Liver (tissue), 9 donors: ENCODE data around the gene ADAM29. TPM values are rescaled to one million over a fixed set of nuclear protein-coding genes. Genes with fewer than 3 reads are reported as not detected.

Experiments used
- DNase-seq: peaks from one replicate; pipeline ENCODE4 v3.0.0-alpha.2; 2017; ENCODE audit warnings: low spot score
- H3K27ac ChIP-seq, 2 donors: one replicate each; pipeline ENCODE4 v1.7.0; 2013; ENCODE audit warnings: inconsistent platforms in 2 of 2, low read length in 2 of 2, control low read depth in 1 of 2, low read depth in 1 of 2, mild to moderate bottlenecking in 1 of 2
- H3K27me3 ChIP-seq, 4 donors: one replicate each; pipeline versions ENCODE4 v1.6.1 to v1.7.0; 2013; ENCODE audit warnings: low read length in 3 of 4, inconsistent platforms in 1 of 4, mild to moderate bottlenecking in 1 of 4, moderate library complexity in 1 of 4; ENCODE audit not compliant: control insufficient read depth in 4 of 4, insufficient read depth in 4 of 4
- H3K36me3 ChIP-seq, 4 donors: one replicate each; pipeline versions ENCODE4 v1.6.1 to v1.7.0; 2013; ENCODE audit warnings: low read length in 3 of 4, mild to moderate bottlenecking in 3 of 4, low read depth in 1 of 4, moderate library complexity in 1 of 4; ENCODE audit not compliant: control insufficient read depth in 4 of 4, insufficient read depth in 3 of 4
- H3K4me1 ChIP-seq, 4 donors: one replicate each; pipeline versions ENCODE4 v1.6.1 to v1.7.0; 2013; ENCODE audit warnings: low read length in 3 of 4, mild to moderate bottlenecking in 3 of 4, moderate library complexity in 1 of 4; ENCODE audit not compliant: control insufficient read depth in 4 of 4, insufficient read depth in 4 of 4
- H3K4me3 ChIP-seq, 3 donors: one replicate each; pipeline versions ENCODE4 v1.6.1 to v1.7.0; 2013; ENCODE audit warnings: low read length in 3 of 3, control low read depth in 1 of 3, low read depth in 1 of 3, mild to moderate bottlenecking in 1 of 3
- H3K9ac ChIP-seq, 2 donors: one replicate each; pipeline ENCODE4 v1.7.0; 2013; ENCODE audit warnings: low read length in 2 of 2, mild to moderate bottlenecking in 2 of 2, moderate library complexity in 2 of 2, control low read depth in 1 of 2, low read depth in 1 of 2
- H3K9me3 ChIP-seq, 4 donors: one replicate each; pipeline versions ENCODE4 v1.6.1 to v1.7.0; 2013; ENCODE audit warnings: low read length in 3 of 4; ENCODE audit not compliant: control insufficient read depth in 4 of 4
- ATF3 ChIP-seq: IDR thresholded peaks from 2 replicates; pipeline ENCODE4 v1.6.1; 2016; ENCODE audit warnings: antibody characterized with exemption
- CTCF ChIP-seq: fragments of 150-350 bp; IDR thresholded peaks from 2 replicates; pipeline ENCODE4 v1.5.1; 2017; ENCODE audit warnings: improper control_type of control experiment, low read depth, low read length; ENCODE audit not compliant: missing input control
- EGR1 ChIP-seq, 2 donors: IDR thresholded peaks; 2 replicates each; pipeline ENCODE4 v1.6.1; 2016 to 2018; ENCODE audit warnings: antibody characterized with exemption in 2 of 2, low read depth in 2 of 2
- GABPA ChIP-seq, 2 donors: IDR thresholded peaks in 1 of 2; conservative IDR thresholded peaks in 1 of 2; 2 replicates each; pipeline ENCODE4 v1.6.1; 2016; ENCODE audit warnings: antibody characterized with exemption in 2 of 2, mild to moderate bottlenecking in 1 of 2, moderate library complexity in 1 of 2
- HNF4A ChIP-seq, 2 donors: conservative IDR thresholded peaks; 2 replicates each; pipeline ENCODE4 v1.6.1; 2016; ENCODE audit warnings: antibody characterized with exemption in 2 of 2, mild to moderate bottlenecking in 2 of 2
- HNF4G ChIP-seq: IDR thresholded peaks from 2 replicates; pipeline ENCODE4 v1.6.1; 2016; ENCODE audit warnings: antibody characterized with exemption
- JUND ChIP-seq, 2 donors: IDR thresholded peaks; 2 replicates each; pipeline ENCODE4 v1.6.1; 2016; ENCODE audit warnings: antibody characterized with exemption in 2 of 2
- MAX ChIP-seq: IDR thresholded peaks from 2 replicates; pipeline ENCODE4 v1.6.1; 2016; ENCODE audit warnings: antibody characterized with exemption
- NR2F2 ChIP-seq: IDR thresholded peaks from 2 replicates; pipeline ENCODE4 v1.6.1; 2016; ENCODE audit warnings: antibody characterized with exemption
- RAD21 ChIP-seq, 2 donors: IDR thresholded peaks; 2 replicates each; pipeline ENCODE4 v1.6.1; 2016; ENCODE audit warnings: antibody characterized with exemption in 2 of 2, mild to moderate bottlenecking in 2 of 2
- REST ChIP-seq: IDR thresholded peaks from 2 replicates; pipeline ENCODE4 v1.6.1; 2016; ENCODE audit warnings: antibody characterized with exemption, mild to moderate bottlenecking
- RXRA ChIP-seq, 2 donors: IDR thresholded peaks; 2 replicates each; pipeline ENCODE4 v1.6.1; 2017 to 2018; ENCODE audit warnings: antibody characterized with exemption in 2 of 2, mild to moderate bottlenecking in 1 of 2
- SP1 ChIP-seq: IDR thresholded peaks from 2 replicates; pipeline ENCODE4 v1.6.1; 2018; ENCODE audit warnings: antibody characterized with exemption, mild to moderate bottlenecking
- TAF1 ChIP-seq: conservative IDR thresholded peaks from 2 replicates; pipeline ENCODE4 v1.6.1; 2016; ENCODE audit warnings: antibody characterized with exemption, mild to moderate bottlenecking
- YY1 ChIP-seq: IDR thresholded peaks from 2 replicates; pipeline ENCODE4 v1.6.1; 2016; ENCODE audit warnings: antibody characterized with exemption, mild to moderate bottlenecking
- ZBTB33 ChIP-seq: IDR thresholded peaks from 2 replicates; pipeline ENCODE4 v1.6.1; 2016; ENCODE audit warnings: antibody characterized with exemption
- WGBS: extraction: QIAGEN DNeasy Blood & Tissue Kit; methylation state at CpG from one replicate; pipeline ENCODE4 v1.1.7; 2013; 5-methylcytosine and 5-hydroxymethylcytosine counted together
- polyA plus RNA-seq, 2 donors: library from polyadenylated mRNA; stranded (reverse) in 1 of 2; unstranded in 1 of 2; fragments of 200-250 nt in 1 of 2; fragments of >200 nt in 1 of 2; fragmentation: Nextera tagmentation in 1 of 2; extraction: Ambion mirVana in 1 of 2; gene quantifications; one replicate each; pipeline versions ENCODE4 v1.2.1 to v1.2.3, GENCODE V29; 2013 to 2015
- total RNA-seq, 2 donors: library from RNA; depleted of rRNA; stranded (reverse); fragments of >200 nt; gene quantifications; one replicate each; pipeline ENCODE4 v1.2.3, GENCODE V29; 2014
- donor health status: healthy.
- donor health status: healthy.
- donor health status: healthy.
- donor health status: healthy.
- donor health status: healthy.

ADAM29 gene
- total and polyA plus RNA-seq, 4 donors = not detected

- no peak overlapping the region for H3K4me3 ChIP-seq
- no peaks in the 10 kb centered on the region for H3K9me3 ChIP-seq
- TF ChIP-seq MAX (no peak), TAF1 (no peak), CTCF (no peak), ATF3 (no peak), RXRA (IDR thresholded peaks at IDR 0.05) (no peak), GABPA (IDR thresholded peaks at IDR 0.05 in 1 of 2, conservative IDR thresholded peaks at IDR 0.05 in 1 of 2) (no peak), REST (no peak), EGR1 (IDR thresholded peaks at IDR 0.05; ENCODE audit: low read depth in 2 of 2) (no peak), YY1 (no peak), NR2F2 (no peak), HNF4A (conservative IDR thresholded peaks at IDR 0.05) (no peak), SP1 (no peak), HNF4G (no peak), RAD21 (IDR thresholded peaks at IDR 0.05) (no peak)
- H3K27ac ChIP-seq = no peak overlapping the region
- H3K27me3 ChIP-seq = no peaks in the 10 kb centered on the region
- H3K4me1 ChIP-seq = no peaks in the 10 kb centered on the region
- no peak overlapping the region for H3K9ac ChIP-seq
- DNase-seq = no peak
- no peaks in the 10 kb centered on the region for H3K36me3 ChIP-seq
- 55% methylated on average over 2 of the region's 2 CpGs for WGBS
Observed at GRCh38 chr4:174919886-174920423, 1.8 kb downstream of the ADAM29 start.

GRCh38 chr4:174926958-174927357, 8.8 kb downstream of the ADAM29 start:
- no peak overlapping the region for H3K4me3 ChIP-seq

More at GRCh38 chr4:174926958-174927357, 8.8 kb downstream of the ADAM29 start:
- H3K27ac ChIP-seq = no peak overlapping the region
- DNase-seq = no peak
- TF ChIP-seq YY1 (no peak), JUND (IDR thresholded peaks at IDR 0.05) (no peak), MAX (no peak), SP1 (no peak), ZBTB33 (no peak), REST (no peak)
- WGBS = 81% methylated on average over 3 of the region's 3 CpGs
- H3K27me3 ChIP-seq = no peaks in the 10 kb centered on the region
- no peaks in the 10 kb centered on the region for H3K9me3 ChIP-seq
- no peak overlapping the region for H3K9ac ChIP-seq
- H3K36me3 ChIP-seq = no peaks in the 10 kb centered on the region
- H3K4me1 ChIP-seq = no peaks in the 10 kb centered on the region
